GM12865 (cell line): ENCODE results near the gene PCNX2.
"Not testable (repeated sequence)": the region's sequence is repeated elsewhere in the genome, so short reads cannot be mapped to it uniquely, and the experiment has no call there.

Experiments used
- DNase-seq: peaks from one replicate; pipeline ENCODE4 v3.0.0; 2010; ENCODE audit warnings: low read depth
- H3K4me3 ChIP-seq: 2 replicates; pipeline ENCODE4 v1.5.1; 2011; ENCODE audit warnings: mild to moderate bottlenecking, low read depth, low read length, control low read depth
- TF ChIP-seq, protein P1 (sequence below): IDR thresholded peaks from 2 replicates; pipeline ENCODE4 v1.5.1; 2011; ENCODE audit warnings: low read length, control low read depth, low read depth, inconsistent platforms; ENCODE audit not compliant: insufficient read depth; ENCODE audit errors: missing control alignments

PCNX2 gene

DNA sequence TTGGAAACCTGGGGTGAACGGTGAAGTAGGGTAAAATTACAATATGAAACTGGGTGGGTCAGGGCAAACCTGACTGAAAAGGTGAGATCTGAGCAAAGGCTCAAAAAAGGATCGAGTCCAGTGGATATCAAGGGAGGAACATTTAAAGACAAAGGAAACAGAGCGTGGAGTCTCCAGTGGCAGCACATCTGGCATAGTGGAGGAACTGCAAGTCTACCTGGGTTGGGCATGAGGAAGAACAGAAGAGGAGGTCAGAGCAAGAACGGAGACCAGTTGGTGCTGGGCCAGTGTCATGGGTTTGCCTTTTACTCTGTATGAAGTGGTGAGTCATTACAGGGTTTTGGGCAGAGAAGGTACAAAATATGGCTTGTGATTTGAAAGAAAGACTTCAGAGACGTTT lies 181.4 kb downstream of the PCNX2 start:
- TF ChIP-seq, protein P1, sequence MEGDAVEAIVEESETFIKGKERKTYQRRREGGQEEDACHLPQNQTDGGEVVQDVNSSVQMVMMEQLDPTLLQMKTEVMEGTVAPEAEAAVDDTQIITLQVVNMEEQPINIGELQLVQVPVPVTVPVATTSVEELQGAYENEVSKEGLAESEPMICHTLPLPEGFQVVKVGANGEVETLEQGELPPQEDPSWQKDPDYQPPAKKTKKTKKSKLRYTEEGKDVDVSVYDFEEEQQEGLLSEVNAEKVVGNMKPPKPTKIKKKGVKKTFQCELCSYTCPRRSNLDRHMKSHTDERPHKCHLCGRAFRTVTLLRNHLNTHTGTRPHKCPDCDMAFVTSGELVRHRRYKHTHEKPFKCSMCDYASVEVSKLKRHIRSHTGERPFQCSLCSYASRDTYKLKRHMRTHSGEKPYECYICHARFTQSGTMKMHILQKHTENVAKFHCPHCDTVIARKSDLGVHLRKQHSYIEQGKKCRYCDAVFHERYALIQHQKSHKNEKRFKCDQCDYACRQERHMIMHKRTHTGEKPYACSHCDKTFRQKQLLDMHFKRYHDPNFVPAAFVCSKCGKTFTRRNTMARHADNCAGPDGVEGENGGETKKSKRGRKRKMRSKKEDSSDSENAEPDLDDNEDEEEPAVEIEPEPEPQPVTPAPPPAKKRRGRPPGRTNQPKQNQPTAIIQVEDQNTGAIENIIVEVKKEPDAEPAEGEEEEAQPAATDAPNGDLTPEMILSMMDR: no peak

DNA sequence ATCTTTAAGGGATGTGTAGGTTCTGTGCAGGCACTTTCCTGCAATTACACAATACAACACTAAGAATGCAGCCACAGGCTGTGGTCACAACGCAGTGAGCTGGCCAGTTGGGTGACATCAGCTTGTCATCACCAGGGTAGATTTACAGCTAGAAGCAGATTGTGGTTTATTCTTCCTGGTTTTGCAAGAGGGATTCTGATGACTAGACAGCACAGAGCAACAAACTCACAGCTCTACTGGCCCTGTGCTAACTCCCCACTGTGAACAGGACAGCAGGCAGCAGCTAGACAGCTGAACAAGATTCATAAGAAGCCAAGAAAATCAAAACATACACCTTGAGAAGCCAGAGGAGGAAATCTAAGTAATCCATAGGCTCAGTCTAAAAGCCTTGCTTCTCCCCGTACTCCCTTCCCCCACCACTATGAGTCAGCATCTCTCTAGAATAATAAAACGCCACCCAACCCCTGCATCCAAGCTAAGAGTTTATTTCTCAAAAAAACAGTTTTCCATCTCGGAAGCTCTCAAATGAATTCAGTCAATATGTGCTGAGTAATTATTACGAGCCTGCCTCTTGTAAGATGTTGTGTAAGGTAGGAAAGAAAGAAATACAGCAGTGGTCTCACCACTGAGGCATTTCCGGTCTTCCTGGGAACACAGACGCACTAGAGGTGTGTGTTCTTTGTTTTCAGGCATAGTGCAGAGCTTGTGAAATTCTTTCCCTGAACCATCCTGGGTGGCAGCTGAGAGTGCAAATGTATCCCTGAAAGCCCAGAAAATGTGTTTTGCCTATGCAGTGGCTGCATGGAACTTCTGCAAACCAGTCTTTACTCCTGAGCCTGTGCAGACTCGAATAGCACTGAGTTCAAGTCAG lies 182.3 kb downstream of the PCNX2 start:
- TF ChIP-seq, protein P1: no peak
- peak; percentile 40 for DNase-seq
- no peak overlapping the region for H3K4me3 ChIP-seq

More for the DNA sequence above, 181.4 kb downstream of the PCNX2 start:
- no peak for DNase-seq
- no peak overlapping the region for H3K4me3 ChIP-seq

DNA sequence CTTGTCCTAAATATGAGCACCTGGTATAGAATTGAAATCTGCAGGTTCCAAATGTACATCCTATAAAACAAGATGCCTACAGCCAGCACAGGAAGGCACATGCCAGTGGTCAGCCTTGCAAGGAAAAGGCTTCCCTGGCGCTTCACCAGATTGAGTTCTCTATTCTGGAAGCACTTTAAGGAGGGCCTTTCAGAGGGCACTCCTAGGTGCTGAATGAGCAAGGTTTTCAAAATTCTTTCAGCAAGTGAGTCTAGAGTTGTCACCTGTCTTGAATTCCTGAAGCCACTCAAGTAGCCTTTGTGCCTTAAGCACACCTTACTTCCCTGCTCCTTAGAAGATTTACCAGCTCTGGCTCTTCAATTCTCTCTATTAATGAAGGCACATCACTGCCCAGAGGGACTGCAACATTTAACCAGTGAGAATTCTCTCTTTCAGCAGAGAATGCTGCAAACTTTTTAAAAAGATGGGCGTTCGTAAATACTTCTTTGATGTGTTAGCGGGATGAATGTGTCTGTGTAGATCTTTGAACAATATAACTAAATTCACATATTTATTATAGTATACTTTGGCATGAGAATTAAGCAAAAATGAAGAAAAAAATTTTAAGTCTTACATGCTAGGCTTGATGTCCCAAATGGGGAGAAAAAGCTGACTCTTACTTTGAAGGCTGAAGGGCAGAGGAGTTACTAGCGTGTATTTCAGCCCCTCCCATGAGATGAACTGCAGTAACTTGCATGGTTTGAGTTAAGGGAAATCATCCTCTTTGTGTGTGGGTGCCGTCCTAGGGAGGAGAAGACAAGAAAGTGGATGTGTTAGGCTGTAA lies 183.1 kb downstream of the PCNX2 start:
- no peak for DNase-seq
- H3K4me3 ChIP-seq: no peak overlapping the region
- TF ChIP-seq, protein P1: no peak

DNA sequence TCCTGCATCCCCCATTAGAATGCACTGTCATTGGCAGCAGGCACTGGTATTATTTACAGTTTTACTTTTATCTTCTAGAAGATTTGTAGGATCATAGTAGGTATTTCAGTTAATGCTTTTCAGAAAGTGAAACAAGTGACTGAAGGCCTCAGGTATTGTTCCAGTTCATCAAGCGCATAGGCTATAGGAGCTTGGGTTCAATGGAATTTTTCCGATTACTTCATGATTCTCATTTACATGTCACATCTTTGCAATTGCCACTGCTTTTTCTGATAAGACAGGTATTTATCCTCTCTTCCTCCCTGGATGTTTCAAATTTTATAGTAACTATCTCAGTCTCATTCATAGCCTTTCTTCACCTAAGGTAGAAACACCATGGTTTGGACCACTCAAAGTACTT lies 183.8 kb downstream of the PCNX2 start:
- DNase-seq: no peak
- TF ChIP-seq, protein P1: no peak
- no peak overlapping the region for H3K4me3 ChIP-seq

DNA sequence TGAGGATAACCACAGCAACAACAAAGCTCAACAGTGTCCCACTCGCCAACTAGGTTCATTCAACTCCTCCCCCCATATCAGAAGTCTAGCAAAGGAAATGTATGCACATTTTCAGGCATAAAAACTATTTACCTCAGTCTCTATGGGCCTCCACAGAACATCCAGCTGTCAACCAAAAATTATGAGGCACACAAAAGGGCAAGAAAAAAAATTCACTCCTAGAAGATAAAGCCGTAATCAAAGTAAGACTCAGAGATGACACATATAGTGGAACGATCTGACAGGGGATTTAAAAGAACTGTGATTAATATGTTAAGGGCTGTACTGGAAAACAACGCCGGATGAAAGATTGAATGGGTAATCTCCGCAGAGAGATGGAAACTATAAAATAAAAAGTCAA lies 186.4 kb downstream of the PCNX2 start:
- no peak overlapping the region for H3K4me3 ChIP-seq
- TF ChIP-seq, protein P1: no peak
- no peak for DNase-seq

DNA sequence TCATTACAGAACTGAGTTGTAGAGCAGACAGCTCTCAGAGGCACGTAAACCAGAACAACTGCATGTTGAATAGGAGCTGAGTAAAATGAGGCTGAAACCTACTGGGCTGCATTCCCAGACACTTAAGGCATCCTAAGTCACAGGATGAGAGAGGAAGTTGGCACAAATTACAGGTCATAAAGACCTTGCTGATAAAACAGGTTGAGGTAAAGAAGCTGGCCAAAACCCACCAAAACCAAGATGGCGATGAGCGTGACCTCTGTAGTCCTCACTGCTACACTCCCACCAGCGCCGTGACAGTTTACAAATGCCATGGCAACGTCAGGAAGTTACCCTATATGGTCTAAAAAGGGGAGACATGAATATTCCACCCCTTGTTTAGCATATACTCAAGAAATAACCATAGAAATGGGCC lies 187.8 kb downstream of the PCNX2 start:
- DNase-seq: not testable (repeated sequence)

DNA sequence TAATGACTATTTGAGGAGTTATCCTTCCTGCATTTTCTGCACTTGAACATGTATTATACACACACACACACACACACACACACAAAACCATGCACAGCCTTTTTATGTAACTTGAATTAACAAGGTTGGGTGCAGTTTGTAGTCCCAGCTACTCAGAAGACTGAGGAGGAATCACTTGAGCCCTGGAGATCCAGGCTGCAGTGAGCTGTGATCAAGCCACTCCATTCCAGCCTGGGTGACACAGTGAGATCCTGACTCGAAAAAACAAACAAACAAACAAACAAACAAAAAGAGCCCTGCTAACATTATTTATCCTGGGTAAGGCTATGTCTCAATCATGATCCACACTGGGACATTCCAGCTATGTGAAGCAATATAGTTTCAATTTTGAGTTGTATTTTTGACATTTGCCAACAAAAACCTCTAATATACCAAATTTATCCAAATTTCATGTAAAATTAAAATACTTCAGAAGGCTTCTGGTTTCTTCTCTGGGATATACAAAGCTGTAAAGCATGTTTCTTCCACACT lies 188.3 kb downstream of the PCNX2 start:
- TF ChIP-seq, protein P1: no peak
- no peak for DNase-seq
- no peak overlapping the region for H3K4me3 ChIP-seq

More for the DNA sequence above, 187.8 kb downstream of the PCNX2 start:
- not testable (repeated sequence) for H3K4me3 ChIP-seq
